ENCODE results near the gene CCDC159. TPM values are rescaled to one million over a fixed set of nuclear protein-coding genes. Genes with fewer than 3 reads are reported as not detected.

CCDC159 gene, protein sequence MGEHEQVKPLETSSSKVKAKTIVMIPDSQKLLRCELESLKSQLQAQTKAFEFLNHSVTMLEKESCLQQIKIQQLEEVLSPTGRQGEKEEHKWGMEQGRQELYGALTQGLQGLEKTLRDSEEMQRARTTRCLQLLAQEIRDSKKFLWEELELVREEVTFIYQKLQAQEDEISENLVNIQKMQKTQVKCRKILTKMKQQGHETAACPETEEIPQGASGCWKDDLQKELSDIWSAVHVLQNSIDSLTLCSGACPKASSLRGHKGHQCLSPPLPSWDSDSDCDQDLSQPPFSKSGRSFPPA
- total RNA-seq (10 to 100 TPM; 41.3 to 59.8 TPM), polyA plus RNA-seq (ENCODE audit: insufficient read depth, low read depth, low replicate concordance) (99.0 TPM)
- long read RNA-seq, donor 1, partial matches to known transcripts = 0 of 1 reads
- long read RNA-seq, donor 1, other reads (novel, unspliced or antisense) = 0 of 1 reads
- long read RNA-seq, donor 2, partial matches to known transcripts = 0 of 2 reads
- long read RNA-seq, donor 2, other reads (novel, unspliced or antisense) = 0 of 2 reads

DNA sequence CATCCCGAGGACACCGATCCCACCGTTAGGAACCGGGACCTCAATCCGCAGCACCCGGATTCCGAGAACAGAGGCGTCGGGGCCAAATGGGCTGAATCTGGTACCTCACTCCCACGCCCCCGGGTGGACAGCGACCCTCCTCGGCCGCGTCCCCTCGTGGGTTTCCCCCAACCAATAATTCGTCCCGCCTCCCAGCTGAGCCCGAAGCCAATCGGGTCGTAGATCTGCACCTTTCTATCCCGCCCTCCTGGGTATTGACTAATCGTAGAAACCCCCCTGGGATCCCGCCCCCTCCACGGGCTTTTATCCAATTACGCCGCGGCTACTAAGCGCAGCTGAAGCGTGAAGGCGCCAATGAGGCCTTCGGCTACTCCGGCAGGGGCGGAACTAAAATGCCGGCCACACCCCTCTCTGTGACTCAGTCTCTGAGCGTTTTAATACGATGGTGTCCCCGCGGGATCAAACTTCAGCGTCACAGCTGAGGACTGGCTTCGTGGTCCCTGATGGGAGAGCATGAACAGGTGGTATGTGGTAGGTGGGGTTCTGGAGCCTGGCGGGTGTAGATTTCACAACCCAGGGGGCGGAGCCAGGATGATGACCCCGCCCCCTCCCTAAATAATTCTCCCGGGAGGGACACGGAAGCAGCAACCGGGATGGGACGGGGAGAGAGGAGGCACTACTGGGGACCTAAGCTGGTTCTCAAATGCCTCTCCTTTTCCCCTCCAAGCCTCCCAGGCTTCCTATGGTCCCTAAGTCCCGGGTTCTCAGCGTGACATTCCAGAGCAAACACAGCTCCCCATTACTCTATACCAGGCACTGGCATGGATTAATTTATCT is at the start of gene CCDC159, which contains the start of gene TMEM205:
Gene CCDC159 (plus strand): TSS at position 416 of the 837 bp plus-strand sequence. CDS start 88 bp downstream, at position 504.
Gene TMEM205 (minus strand): TSS at position 165 of the 837 bp plus-strand sequence. CDS start 649 bp downstream, outside the sequence.
- 0% methylated on average over 26 to 34 of the region's 50 CpGs for WGBS, 2 donors
- peak; percentile 99 for DNase-seq
- Histone ChIP-seq H3K9me3 (no peaks in the 10 kb centered on the region), H3K36me3 (ENCODE audit: low read depth, missing control alignments) (no peaks in the 10 kb centered on the region), H3K4me1 (peaks cover 9% of the 10 kb centered on the region), H3K27ac (peak within 1 kb of the TSS; percentile 57 to 87), H3K27me3 (no peaks in the 10 kb centered on the region), H3K4me3 (peak within 1 kb of the TSS; percentile 61 to 68)
- TF ChIP-seq POLR2A (IDR thresholded peaks at IDR 0.05) = no peak
- TF ChIP-seq, protein P1, sequence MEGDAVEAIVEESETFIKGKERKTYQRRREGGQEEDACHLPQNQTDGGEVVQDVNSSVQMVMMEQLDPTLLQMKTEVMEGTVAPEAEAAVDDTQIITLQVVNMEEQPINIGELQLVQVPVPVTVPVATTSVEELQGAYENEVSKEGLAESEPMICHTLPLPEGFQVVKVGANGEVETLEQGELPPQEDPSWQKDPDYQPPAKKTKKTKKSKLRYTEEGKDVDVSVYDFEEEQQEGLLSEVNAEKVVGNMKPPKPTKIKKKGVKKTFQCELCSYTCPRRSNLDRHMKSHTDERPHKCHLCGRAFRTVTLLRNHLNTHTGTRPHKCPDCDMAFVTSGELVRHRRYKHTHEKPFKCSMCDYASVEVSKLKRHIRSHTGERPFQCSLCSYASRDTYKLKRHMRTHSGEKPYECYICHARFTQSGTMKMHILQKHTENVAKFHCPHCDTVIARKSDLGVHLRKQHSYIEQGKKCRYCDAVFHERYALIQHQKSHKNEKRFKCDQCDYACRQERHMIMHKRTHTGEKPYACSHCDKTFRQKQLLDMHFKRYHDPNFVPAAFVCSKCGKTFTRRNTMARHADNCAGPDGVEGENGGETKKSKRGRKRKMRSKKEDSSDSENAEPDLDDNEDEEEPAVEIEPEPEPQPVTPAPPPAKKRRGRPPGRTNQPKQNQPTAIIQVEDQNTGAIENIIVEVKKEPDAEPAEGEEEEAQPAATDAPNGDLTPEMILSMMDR (IDR thresholded peaks at IDR 0.05) = no peak
- intact Hi-C loops (cut with DNase I; ENCODE audit: low total_unique reads) = no loop called here

DNA sequence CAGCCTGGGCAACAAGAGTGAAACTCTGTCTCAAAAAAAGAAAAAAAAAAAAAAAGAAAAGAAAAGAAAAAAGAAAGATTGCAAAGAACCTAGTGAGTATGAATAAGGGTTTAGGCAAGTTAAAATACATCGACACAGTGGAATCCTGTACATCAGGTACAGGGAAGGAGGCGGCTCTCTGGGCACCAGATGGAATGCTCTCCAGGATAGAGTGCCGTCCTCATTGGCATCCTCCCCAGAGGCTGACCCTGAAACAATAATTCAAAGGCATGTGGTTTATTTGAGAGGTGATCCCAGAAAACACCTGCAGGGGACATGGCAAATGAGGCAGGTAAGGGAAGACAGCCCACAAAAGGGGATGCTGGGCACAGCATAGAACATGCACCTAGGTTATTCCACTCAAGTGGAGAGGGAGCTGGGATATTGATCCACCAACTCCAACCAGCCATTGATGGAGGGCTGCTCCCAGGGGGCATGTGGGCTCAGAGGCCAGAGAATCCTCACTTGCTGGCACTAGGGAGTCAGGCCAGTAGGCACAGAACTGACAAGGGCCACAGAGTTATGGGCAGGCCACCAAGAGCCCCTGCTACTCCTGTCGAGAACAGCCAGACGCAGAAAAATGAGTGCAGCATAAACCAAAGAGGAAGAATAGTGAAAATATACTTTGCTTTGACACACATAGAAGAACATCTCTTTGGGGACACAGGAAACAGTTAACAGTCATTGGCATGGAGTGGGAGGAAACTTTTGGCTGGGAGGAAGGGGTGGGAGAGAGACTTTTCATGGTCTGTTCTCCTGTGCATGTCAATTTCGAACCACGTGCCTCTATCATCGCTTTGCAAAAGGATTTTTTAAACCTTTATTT is 46.1 kb upstream of the CCDC159 start:
- no peaks in the 10 kb centered on the region for H3K36me3 ChIP-seq (ENCODE audit: low read depth, missing control alignments)
- WGBS, 2 donors = 65 to 71% methylated on average over 8 of the region's 8 CpGs
- H3K27ac ChIP-seq = no peak overlapping the region
- H3K27me3 ChIP-seq = no peaks in the 10 kb centered on the region
- DNase-seq = no peak
- no peaks in the 10 kb centered on the region for H3K9me3 ChIP-seq
- intact Hi-C loops (cut with DNase I; ENCODE audit: low total_unique reads) = loop anchor here (10.0 kb wide), 2 partner anchors 75 to 145 kb away; partner anchors contain the start of gene SWSAP1
- no peak for TF ChIP-seq POLR2A (IDR thresholded peaks at IDR 0.05)
- TF ChIP-seq, protein P1 (IDR thresholded peaks at IDR 0.05) = no peak
- H3K4me3 ChIP-seq = no peak overlapping the region
- peaks cover 2% of the 10 kb centered on the region for H3K4me1 ChIP-seq

DNA sequence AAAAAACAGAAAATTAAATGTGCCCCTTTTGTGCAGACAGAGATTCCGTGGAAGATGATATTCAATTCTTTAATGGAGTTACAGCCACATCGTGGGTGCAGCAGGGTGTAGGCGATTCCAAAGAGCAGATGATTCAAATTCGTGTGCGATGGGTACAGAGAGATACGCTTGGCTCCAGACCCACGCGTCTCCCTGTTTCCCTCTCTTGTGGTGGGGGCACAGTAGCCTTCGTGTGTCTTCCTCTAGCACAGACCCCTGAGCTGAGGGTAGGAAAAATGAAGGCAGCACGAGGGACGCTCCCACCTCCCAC is 45.6 kb upstream of the CCDC159 start:
- H3K27me3 ChIP-seq = no peaks in the 10 kb centered on the region
- no peaks in the 10 kb centered on the region for H3K9me3 ChIP-seq
- no peak overlapping the region for H3K27ac ChIP-seq
- no peaks in the 10 kb centered on the region for H3K36me3 ChIP-seq (ENCODE audit: low read depth, missing control alignments)
- TF ChIP-seq POLR2A (IDR thresholded peaks at IDR 0.05) = no peak
- TF ChIP-seq, protein P1 (IDR thresholded peaks at IDR 0.05) = no peak
- 81 to 84% methylated on average over 11 of the region's 11 CpGs for WGBS, 2 donors
- no peak overlapping the region for H3K4me3 ChIP-seq
- intact Hi-C loops (cut with DNase I; ENCODE audit: low total_unique reads) = no loop called here
- no peak for DNase-seq
- peaks cover 2% of the 10 kb centered on the region for H3K4me1 ChIP-seq

DNA sequence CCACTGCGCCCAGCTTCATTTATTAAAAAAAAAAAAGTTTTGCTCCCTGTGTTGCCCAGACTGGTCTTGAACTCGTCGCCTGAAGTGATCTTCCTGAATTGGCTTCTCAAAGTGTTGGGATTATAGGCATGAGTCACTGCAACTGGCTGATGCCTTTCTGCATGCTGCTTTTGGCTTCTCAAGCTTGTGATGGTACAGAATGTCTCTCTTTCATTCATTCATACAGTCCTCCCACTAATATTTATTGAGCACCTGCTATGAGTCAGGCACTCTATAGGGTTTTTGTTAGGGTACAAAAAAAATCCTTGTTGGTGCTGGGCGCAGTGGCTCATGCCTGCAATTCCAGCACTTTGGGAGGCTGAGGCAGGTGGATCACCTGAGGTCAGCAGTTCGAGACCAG is 41.4 kb upstream of the CCDC159 start:
- WGBS, 2 donors = 90 to 97% methylated on average over 5 of the region's 5 CpGs
- Histone ChIP-seq H3K27ac (no peak overlapping the region), H3K9me3 (no peaks in the 10 kb centered on the region), H3K4me3 (no peak overlapping the region), H3K27me3 (no peaks in the 10 kb centered on the region), H3K4me1 (no peaks in the 10 kb centered on the region), H3K36me3 (ENCODE audit: low read depth, missing control alignments) (no peaks in the 10 kb centered on the region)
- intact Hi-C loops (cut with DNase I; ENCODE audit: low total_unique reads) = no loop called here
- no peak for DNase-seq
- no peak for TF ChIP-seq POLR2A (IDR thresholded peaks at IDR 0.05)
- TF ChIP-seq, protein P1 (IDR thresholded peaks at IDR 0.05) = no peak

Measured in testis (tissue), 5 donors.